Right lobe of liver (tissue), 4 donors: Measurements from ENCODE around the gene MAPK8IP3.

Experiments
- CTCF ChIP-seq, 4 donors: fragments of 200-600 bp in 3 of 4; fragments of 450-650 bp in 1 of 4; IDR thresholded peaks; one replicate each; pipeline versions ENCODE4 v1.5.1 to v1.8.0; 2016 to 2022; ENCODE audit warnings: antibody characterized with exemption in 4 of 4, mild to moderate bottlenecking in 2 of 4
- POLR2A ChIP-seq: fragments of 450-650 bp; IDR thresholded peaks from one replicate; pipeline ENCODE4 v1.6.1; 2017; ENCODE audit warnings: antibody characterized with exemption, mild to moderate bottlenecking
- donor health status: DM: no; HTN: no; CAD: no.
- donor health status: DM: no; HTN: no; CAD: no.
- donor health status: DM: no; HTN: yes; CAD: no.

- TF ChIP-seq POLR2A (no peak), CTCF (IDR thresholded peaks at IDR 0.05) (no peak)
These were observed 35.6 kb upstream of the MAPK8IP3 start for GRCh38 chr16:1670371-1670770.
